HepG2 (cell line): ENCODE measurements around the gene AATF. TPM values are rescaled to one million over a fixed set of nuclear protein-coding genes. Genes with fewer than 3 reads are reported as not detected.

Experiments
- ATF7 ChIP-seq, 2 experiments: fragments of 450-650 bp in 1 of 2; sonication (generic) in 1 of 2; formaldehyde crosslinking in 1 of 2; IDR thresholded peaks; 2 replicates each; pipeline versions ENCODE4 v1.4.0 to v1.6.1; 2016 to 2020; ENCODE audit warnings: antibody characterized with exemption in 1 of 2, mild to moderate bottlenecking in 1 of 2, missing genetic modification reagents in 1 of 2
- DMAP1 ChIP-seq: IDR thresholded peaks from 2 replicates; pipeline ENCODE4 v1.6.1; 2016
- ESRRA ChIP-seq: sonication (generic); formaldehyde crosslinking; IDR thresholded peaks from 2 replicates; pipeline ENCODE4 v1.5.1; 2020; ENCODE audit warnings: mild to moderate bottlenecking, low read depth, missing genetic modification reagents
- HOXA9 ChIP-seq: sonication (generic); formaldehyde crosslinking; IDR thresholded peaks from 2 replicates; pipeline ENCODE4 v1.8.1; 2022; ENCODE audit warnings: missing genetic modification reagents, mild to moderate bottlenecking, moderate library complexity, borderline replicate concordance
- IKZF1 ChIP-seq: fragments of 450-650 bp; IDR thresholded peaks from 2 replicates; pipeline ENCODE4 v1.7.1; 2016
- JUN ChIP-seq: sonication (generic); formaldehyde crosslinking; IDR thresholded peaks from 2 replicates; pipeline ENCODE4 v1.4.0; 2020; ENCODE audit warnings: mild to moderate bottlenecking, missing genetic modification reagents
- MEIS1 ChIP-seq: sonication (generic); formaldehyde crosslinking; IDR thresholded peaks from 2 replicates; pipeline ENCODE4 v1.9.0; 2021; ENCODE audit warnings: mild to moderate bottlenecking, missing genetic modification reagents, moderate library complexity, borderline replicate concordance
- SATB2 ChIP-seq: sonication (generic); formaldehyde crosslinking; IDR thresholded peaks from 2 replicates; pipeline ENCODE4 v1.5.0; 2020; ENCODE audit warnings: missing genetic modification reagents
- SP140L ChIP-seq: sonication (generic); formaldehyde crosslinking; IDR thresholded peaks from 2 replicates; pipeline ENCODE4 v1.4.0; 2020; ENCODE audit warnings: missing genetic modification reagents, borderline replicate concordance
- SRSF1 ChIP-seq: fragments of 200-400 bp; formaldehyde crosslinking; optimal IDR thresholded peaks from 2 replicates; pipeline ENCODE3; 2017; ENCODE audit warnings: mild to moderate bottlenecking, low read depth, low read length, moderate library complexity
- ZBTB8A ChIP-seq: sonication (generic); formaldehyde crosslinking; IDR thresholded peaks from 2 replicates; pipeline ENCODE4 v1.4.0; 2020; ENCODE audit warnings: mild to moderate bottlenecking, low read depth, missing genetic modification reagents, borderline replicate concordance
- ZMYM4 ChIP-seq: sonication (generic); formaldehyde crosslinking; IDR thresholded peaks from 2 replicates; pipeline ENCODE4 v1.8.1; 2023; ENCODE audit warnings: mild to moderate bottlenecking, missing genetic modification reagents
- ZNF225 ChIP-seq: sonication (generic); formaldehyde crosslinking; IDR thresholded peaks from 2 replicates; pipeline ENCODE4 v1.4.0; 2020; ENCODE audit warnings: mild to moderate bottlenecking, missing genetic modification reagents
- ZNF350 ChIP-seq: sonication (generic); formaldehyde crosslinking; IDR thresholded peaks from 2 replicates; pipeline ENCODE4 v1.4.0; 2020; ENCODE audit warnings: mild to moderate bottlenecking, low read depth, missing genetic modification reagents, borderline replicate concordance
- ZNF562 ChIP-seq: sonication (generic); formaldehyde crosslinking; IDR thresholded peaks from 2 replicates; pipeline ENCODE4 v1.8.0; 2022; ENCODE audit warnings: missing genetic modification reagents, borderline replicate concordance
- ZNF724P ChIP-seq: sonication (generic); formaldehyde crosslinking; IDR thresholded peaks from 2 replicates; pipeline ENCODE4 v1.8.0; 2022; ENCODE audit warnings: missing genetic modification reagents, borderline replicate concordance
- ZNF772 ChIP-seq: sonication (generic); formaldehyde crosslinking; IDR thresholded peaks from 2 replicates; pipeline ENCODE4 v1.5.0; 2020; ENCODE audit warnings: mild to moderate bottlenecking, missing genetic modification reagents
- polyA plus RNA-seq, 8 experiments: library from polyadenylated mRNA; depleted of rRNA in 3 of 8; stranded (reverse) in 7 of 8; unstranded in 1 of 8; fragments of >200 nt; fragmentation: Illumina TruSeq in 4 of 8; extraction: Trizol in 4 of 8; gene quantifications; 2 replicates each; pipeline versions ENCODE4 v1.2.1 to v1.2.3, GENCODE V29; 2011 to 2016; ENCODE audit warnings: low read depth in 4 of 8, missing spikeins in 1 of 8, mixed read lengths in 1 of 8; ENCODE audit not compliant: insufficient read depth in 1 of 8
- total RNA-seq, 5 experiments: library from RNA; depleted of rRNA; stranded (reverse); fragments of >200 nt; fragmentation: Illumina TruSeq; extraction: Trizol; gene quantifications; 2 replicates each; pipeline ENCODE4 v1.2.3, GENCODE V29; 2016; ENCODE audit warnings: low read depth in 1 of 5
- TF ChIP-seq, protein P1 (sequence below): sonication (generic); formaldehyde crosslinking; IDR thresholded peaks from 2 replicates; pipeline ENCODE4 v1.4.0; 2020; ENCODE audit warnings: missing genetic modification reagents, borderline replicate concordance
- TF ChIP-seq, protein P2 (sequence below): sonication (generic); formaldehyde crosslinking; IDR thresholded peaks from 2 replicates; pipeline ENCODE4 v1.4.0; 2020; ENCODE audit warnings: missing genetic modification reagents
- TF ChIP-seq, protein P3 (sequence below): IDR thresholded peaks from 2 replicates; pipeline ENCODE4 v1.6.1; 2016; ENCODE audit warnings: missing genetic modification reagents, missing compliant biosample characterization
- TF ChIP-seq, protein P4 (sequence below): sonication (generic); formaldehyde crosslinking; IDR thresholded peaks from 2 replicates; pipeline ENCODE4 v1.4.0; 2020; ENCODE audit warnings: missing genetic modification reagents

The AATF gene
- total and polyA plus RNA-seq, 2 of the 13 experiments (the other 11 are each of a cell fraction or from before 2014, with no cell fraction given): 9.1 to 53.3 TPM

DNA sequence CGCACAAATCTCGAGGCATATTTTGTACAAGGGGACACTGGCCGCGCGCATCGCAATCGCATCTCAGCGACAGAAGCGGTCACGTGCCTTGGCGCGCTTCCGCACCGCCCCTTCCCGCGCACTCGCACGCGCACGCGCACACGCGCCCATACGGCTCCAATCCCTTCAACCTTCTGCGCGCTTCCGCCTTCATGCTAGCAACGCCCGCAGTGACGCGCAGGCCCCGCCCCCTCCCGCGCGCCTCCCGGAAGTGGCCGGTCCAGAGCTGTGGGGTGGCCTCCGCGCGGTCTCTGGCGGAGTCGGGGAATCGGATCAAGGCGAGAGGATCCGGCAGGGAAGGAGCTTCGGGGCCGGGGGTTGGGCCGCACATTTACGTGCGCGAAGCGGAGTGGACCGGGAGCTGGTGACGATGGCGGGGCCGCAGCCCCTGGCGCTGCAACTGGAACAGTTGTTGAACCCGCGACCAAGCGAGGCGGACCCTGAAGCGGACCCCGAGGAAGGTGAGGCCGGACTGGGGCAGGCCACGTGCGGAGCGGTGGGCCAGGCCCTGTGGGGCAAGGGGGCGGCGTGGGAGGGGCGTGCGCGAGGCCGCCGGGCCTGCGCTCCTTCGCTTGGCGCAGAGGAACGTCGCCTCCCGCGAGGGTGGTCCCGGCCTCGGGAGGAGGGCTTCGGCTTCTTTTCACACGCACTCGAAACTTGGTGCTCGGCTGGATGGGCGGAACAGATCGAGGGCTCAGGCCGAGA is at the start of gene AATF (continued):
- TF ChIP-seq, protein P1, sequence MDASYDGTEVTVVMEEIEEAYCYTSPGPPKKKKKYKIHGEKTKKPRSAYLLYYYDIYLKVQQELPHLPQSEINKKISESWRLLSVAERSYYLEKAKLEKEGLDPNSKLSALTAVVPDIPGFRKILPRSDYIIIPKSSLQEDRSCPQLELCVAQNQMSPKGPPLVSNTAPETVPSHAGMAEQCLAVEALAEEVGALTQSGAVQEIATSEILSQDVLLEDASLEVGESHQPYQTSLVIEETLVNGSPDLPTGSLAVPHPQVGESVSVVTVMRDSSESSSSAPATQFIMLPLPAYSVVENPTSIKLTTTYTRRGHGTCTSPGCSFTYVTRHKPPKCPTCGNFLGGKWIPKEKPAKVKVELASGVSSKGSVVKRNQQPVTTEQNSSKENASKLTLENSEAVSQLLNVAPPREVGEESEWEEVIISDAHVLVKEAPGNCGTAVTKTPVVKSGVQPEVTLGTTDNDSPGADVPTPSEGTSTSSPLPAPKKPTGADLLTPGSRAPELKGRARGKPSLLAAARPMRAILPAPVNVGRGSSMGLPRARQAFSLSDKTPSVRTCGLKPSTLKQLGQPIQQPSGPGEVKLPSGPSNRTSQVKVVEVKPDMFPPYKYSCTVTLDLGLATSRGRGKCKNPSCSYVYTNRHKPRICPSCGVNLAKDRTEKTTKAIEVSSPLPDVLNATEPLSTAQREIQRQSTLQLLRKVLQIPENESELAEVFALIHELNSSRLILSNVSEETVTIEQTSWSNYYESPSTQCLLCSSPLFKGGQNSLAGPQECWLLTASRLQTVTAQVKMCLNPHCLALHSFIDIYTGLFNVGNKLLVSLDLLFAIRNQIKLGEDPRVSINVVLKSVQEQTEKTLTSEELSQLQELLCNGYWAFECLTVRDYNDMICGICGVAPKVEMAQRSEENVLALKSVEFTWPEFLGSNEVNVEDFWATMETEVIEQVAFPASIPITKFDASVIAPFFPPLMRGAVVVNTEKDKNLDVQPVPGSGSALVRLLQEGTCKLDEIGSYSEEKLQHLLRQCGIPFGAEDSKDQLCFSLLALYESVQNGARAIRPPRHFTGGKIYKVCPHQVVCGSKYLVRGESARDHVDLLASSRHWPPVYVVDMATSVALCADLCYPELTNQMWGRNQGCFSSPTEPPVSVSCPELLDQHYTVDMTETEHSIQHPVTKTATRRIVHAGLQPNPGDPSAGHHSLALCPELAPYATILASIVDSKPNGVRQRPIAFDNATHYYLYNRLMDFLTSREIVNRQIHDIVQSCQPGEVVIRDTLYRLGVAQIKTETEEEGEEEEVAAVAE (CRISPR knock-in tag): peak; percentile 54; the same call in 1 of the 2 replicates
- TF ChIP-seq ATF7 (IDR thresholded peaks at IDR 0.05): no peak
- peak; percentile 50; the same call in 1 of the 2 replicates for TF ChIP-seq ATF7 (CRISPR knock-in tag; IDR thresholded peaks at IDR 0.05)
- TF ChIP-seq ZNF562 (CRISPR knock-in tag): peak; percentile 96; the same call in 1 of the 2 replicates
- TF ChIP-seq JUN (CRISPR knock-in tag): peak; percentile 77; the same call in 1 of the 2 replicates
- TF ChIP-seq ZMYM4 (CRISPR knock-in tag): peak; percentile 96
- peak; percentile 98 for TF ChIP-seq ZNF225 (CRISPR knock-in tag)
- TF ChIP-seq ZBTB8A (CRISPR knock-in tag): peak; percentile 94; the same call in 1 of the 2 replicates
- peak; percentile 97; the same call in 1 of the 2 replicates for TF ChIP-seq SATB2 (CRISPR knock-in tag)
- TF ChIP-seq, protein P2, sequence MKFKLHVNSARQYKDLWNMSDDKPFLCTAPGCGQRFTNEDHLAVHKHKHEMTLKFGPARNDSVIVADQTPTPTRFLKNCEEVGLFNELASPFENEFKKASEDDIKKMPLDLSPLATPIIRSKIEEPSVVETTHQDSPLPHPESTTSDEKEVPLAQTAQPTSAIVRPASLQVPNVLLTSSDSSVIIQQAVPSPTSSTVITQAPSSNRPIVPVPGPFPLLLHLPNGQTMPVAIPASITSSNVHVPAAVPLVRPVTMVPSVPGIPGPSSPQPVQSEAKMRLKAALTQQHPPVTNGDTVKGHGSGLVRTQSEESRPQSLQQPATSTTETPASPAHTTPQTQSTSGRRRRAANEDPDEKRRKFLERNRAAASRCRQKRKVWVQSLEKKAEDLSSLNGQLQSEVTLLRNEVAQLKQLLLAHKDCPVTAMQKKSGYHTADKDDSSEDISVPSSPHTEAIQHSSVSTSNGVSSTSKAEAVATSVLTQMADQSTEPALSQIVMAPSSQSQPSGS (CRISPR knock-in tag): peak; percentile 82
- peak; percentile 63 for TF ChIP-seq MEIS1
- peak; percentile 98; the same call in 1 of the 2 replicates for TF ChIP-seq ZNF724P (CRISPR knock-in tag)
- peak; percentile 99 for TF ChIP-seq ZNF772
- peak; percentile 97 for TF ChIP-seq HOXA9 (CRISPR knock-in tag)
- no peak for TF ChIP-seq SP140L (CRISPR knock-in tag)
- no peak for TF ChIP-seq IKZF1
- TF ChIP-seq DMAP1: peak; percentile 87
- TF ChIP-seq, protein P3, sequence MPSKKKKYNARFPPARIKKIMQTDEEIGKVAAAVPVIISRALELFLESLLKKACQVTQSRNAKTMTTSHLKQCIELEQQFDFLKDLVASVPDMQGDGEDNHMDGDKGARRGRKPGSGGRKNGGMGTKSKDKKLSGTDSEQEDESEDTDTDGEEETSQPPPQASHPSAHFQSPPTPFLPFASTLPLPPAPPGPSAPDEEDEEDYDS: peak; percentile 74
- TF ChIP-seq ZNF350: peak; percentile 93
- no peak for TF ChIP-seq SRSF1
- TF ChIP-seq ESRRA (CRISPR knock-in tag): peak; percentile 73; the same call in 1 of the 2 replicates
- TF ChIP-seq, protein P4, sequence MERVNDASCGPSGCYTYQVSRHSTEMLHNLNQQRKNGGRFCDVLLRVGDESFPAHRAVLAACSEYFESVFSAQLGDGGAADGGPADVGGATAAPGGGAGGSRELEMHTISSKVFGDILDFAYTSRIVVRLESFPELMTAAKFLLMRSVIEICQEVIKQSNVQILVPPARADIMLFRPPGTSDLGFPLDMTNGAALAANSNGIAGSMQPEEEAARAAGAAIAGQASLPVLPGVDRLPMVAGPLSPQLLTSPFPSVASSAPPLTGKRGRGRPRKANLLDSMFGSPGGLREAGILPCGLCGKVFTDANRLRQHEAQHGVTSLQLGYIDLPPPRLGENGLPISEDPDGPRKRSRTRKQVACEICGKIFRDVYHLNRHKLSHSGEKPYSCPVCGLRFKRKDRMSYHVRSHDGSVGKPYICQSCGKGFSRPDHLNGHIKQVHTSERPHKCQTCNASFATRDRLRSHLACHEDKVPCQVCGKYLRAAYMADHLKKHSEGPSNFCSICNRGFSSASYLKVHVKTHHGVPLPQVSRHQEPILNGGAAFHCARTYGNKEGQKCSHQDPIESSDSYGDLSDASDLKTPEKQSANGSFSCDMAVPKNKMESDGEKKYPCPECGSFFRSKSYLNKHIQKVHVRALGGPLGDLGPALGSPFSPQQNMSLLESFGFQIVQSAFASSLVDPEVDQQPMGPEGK (CRISPR knock-in tag): peak; percentile 46; the same call in 1 of the 2 replicates
